Urothelium cell line (cell line): Measurements from ENCODE around the gene ZNF747.
"Not testable (repeated sequence)": the region's sequence is repeated elsewhere in the genome, so short reads cannot be mapped to it uniquely, and the experiment has no call there.

ENCODE experiments used
- DNase-seq: peaks from one replicate; pipeline ENCODE4 v3.0.0; 2011; ENCODE audit warnings: low spot score, mixed read lengths
- FAIRE-seq: peaks from 2 replicates; lab custom pipeline; 2011; peaks lifted over from hg19 to GRCh38; lab: Jason Lieb, UNC

Gene ZNF747

GRCh38 chr16:30535106-30535776 lies 583 bp upstream of the ZNF747 start:
- no peak for DNase-seq
- FAIRE-seq = no peak

DNA sequence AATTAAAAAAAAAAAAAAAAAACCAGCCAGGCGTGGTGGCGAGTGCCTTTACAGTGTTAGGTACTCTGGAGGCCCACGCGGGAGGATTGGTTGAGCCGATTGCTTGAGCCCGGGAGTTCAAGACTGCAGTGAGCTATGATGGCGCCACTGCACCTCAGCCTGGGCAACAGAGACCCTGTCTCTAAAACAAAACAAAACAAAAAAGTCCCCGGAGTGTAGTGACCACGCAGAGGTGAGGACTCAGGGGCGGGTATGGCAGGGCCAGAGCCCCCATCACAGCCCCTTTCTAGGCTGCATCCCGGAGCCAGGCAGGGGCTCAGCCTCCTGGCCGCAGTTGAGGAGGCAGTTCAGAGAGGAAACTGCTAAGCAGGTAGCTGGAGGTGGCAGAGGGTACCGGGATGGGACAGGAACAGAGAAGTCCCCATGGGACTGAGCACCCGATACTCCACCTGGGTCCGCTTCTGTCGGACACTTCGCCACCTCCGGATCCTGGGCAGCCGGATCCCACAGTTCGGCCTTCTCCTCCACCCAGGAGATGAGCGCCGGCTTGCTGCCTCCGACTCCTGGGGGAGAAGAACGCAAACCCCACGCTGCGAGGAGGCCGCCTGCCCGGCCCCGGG lies 800 bp downstream of the ZNF747 start:
- DNase-seq = no peak
- no peak for FAIRE-seq

- no peak for DNase-seq
Observed at GRCh38 chr16:30533146-30533522, 1.5 kb downstream of the ZNF747 start.

GRCh38 chr16:30532285-30533145 lies 2.1 kb downstream of the ZNF747 start:
- FAIRE-seq = no peak
- no peak for DNase-seq

More at GRCh38 chr16:30533146-30533522, 1.5 kb downstream of the ZNF747 start:
- no peak for FAIRE-seq

- DNase-seq (no peak), FAIRE-seq (no peak)
Observed at GRCh38 chr16:30530163-30531037, 4.3 kb downstream of the ZNF747 start.

DNA sequence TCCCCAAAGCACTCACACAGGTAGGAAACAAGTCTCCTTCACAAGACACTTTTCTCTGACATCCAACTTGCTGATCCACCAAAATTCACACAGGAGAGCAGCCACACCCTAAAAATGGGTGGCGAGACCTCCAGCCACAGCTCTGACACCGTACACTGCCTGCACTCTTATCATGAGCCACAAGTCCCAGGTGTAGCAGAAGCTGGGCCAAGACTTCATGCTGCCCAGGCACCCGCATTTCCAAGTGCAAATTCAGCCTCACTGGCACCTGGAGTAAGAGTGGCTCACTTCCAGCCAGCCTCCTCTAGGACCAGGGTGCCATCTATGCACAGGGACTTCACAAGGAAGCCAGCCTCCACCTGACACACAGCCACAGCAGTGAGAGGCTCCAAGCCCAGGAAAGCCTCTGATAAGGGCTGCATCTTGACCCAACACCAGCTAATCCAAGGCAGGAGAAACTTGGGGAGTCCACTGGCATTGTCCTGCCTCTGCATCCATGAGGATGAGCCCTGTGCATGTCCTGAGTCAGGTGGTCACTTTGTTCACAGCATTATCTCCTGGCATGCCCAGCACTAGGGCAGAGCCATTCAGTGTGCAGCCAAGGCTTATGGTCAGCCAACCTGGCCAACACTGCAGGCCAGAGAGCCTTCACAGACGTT lies 5.7 kb downstream of the ZNF747 start:
- FAIRE-seq = no peak
- no peak for DNase-seq

GRCh38 chr16:30527635-30528178 lies 7.0 kb downstream of the ZNF747 start:
- DNase-seq = no peak
- FAIRE-seq = no peak

GRCh38 chr16:30526823-30527634 lies 7.6 kb downstream of the ZNF747 start:
- FAIRE-seq (peak; percentile 40), DNase-seq (peak; percentile 96)

GRCh38 chr16:30526137-30526822 lies 8.4 kb downstream of the ZNF747 start, which contains the start of gene ZNF768:
TSS of gene ZNF768 (minus strand) at chr16:30526566. CDS start at chr16:30526413, 153 bp downstream.
- DNase-seq (peak; percentile 63), FAIRE-seq (no peak)

GRCh38 chr16:30525844-30526136 lies 8.9 kb downstream of the ZNF747 start:
- DNase-seq = no peak
- no peak for FAIRE-seq

DNA sequence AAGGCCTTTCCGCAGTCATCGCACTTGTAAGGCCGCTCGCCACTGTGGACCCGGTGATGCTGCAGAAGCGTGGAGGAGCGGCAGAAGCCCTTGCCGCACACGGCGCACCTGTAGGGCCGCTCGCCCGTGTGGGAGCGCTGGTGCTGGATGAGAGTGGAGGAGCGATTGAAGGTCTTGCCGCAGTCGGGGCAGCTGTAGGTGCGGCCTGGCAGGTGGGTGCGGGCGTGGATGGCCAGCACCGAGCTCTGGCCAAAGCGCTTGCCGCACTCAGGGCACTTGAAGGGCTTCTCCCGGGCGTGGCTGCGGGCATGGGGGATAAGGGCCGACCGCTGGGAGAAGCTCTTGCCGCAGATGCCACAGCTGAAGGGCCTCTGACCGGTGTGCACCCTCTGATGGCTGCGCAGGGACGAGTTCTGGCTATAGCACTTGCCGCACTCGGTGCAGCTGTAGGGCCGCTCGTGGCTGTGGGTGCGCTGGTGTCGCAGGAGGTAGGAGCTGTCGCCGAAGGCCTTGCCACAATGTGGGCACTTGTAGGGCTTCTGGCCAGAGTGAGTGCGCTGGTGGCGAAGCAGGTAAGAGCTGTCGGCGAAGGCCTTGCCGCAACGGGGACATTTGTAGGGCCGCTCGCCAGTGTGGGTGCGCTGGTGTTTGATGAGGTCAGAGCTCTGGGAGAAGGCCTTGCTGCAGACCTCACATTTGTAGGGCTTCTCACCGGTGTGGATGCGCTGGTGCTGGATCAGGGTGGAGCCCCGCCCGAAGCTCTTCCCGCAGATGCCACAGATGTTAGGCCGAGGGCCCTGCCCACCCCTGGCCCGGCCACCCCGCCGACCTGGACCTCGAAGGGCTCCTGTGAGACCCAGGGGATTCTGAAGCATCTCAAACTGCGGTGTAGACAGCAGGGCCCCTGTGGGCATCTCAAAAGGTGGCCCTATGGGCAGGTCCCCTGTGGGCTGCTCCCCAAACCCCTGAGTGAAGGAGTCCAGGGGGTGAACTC lies 9.8 kb downstream of the ZNF747 start:
- FAIRE-seq (no peak), DNase-seq (no peak)

DNA sequence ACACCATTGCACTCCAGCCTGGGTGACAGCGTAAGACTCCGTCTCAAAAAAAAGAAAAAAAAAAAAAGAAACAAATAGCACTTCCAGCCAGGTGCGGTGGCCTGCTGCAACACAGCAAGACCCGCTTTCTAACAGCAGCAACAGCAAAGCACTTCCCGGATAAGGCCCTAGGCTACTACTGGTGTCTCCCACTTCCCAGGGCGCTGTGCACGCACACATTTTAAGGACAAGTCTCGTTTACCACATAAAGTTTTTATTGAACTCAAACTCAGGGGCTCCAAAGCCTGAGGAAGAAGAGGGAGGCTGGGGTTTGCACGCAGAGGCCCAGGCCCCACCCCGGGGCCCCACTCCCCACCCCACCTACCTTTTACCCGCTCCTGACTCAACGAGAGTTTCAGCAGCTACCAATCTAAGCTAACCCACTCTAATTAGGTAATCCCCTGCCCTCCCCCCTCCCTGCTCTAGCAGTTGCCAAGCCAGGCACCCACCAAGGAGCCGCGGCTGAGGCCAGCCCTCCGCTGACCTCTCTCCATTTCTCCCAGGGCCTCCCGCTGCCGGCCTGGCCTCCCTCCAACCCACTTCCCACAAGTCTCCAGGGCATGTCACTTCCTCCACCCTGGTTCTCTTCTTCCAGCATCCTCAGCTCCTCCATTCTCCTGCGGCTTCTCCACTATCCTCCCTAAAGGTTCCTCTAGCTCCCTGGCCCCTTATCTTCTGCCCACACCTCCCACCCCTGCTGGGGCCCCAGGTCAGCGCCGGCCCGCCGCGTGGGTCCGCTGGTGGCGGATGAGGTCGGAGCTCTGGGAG lies 10.7 kb downstream of the ZNF747 start:
- DNase-seq (no peak), FAIRE-seq (no peak)

- FAIRE-seq = not testable (repeated sequence)
Observed at GRCh38 chr16:30522702-30523463, 11.8 kb downstream of the ZNF747 start.

DNA sequence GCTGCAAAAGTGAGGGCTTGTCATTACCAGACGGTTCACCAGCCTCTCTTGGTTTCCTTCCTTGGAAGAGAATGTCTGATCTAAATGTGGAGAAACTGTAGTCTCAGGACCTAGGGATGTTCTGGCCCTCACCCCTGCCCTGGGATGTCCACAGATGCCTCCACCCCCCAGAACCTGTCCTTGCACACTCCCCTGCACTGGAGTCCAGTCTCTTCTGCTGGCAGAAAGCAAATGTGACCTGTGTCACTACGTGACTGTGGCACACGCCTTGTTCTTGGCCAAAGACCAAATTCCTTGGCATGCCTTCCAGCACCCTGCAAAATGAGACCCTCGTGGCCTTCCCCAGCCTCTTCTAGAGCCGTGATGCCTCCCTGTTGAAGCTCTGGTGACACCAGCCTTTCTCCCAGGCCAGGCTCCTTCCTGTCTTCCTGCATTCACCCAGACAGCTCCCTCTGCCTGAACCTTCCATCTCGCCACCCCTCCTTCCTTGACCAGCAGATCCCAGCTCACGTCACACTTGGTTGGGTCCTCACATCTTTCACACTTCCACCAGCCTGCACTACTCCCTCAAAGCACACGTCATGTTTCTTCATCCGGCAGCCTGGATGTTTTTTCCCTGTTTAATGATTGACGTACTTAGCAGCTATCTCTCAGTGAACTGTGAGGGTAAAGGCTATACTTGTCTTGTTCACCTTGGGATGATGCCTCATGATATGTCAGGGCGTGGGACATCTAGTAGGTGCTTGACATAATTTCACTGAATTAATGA lies 12.6 kb downstream of the ZNF747 start:
- DNase-seq (no peak), FAIRE-seq (no peak)

More at GRCh38 chr16:30522702-30523463, 11.8 kb downstream of the ZNF747 start:
- not testable (repeated sequence) for DNase-seq

- FAIRE-seq (no peak), DNase-seq (no peak)
Observed at GRCh38 chr16:30521476-30521872, 13.2 kb downstream of the ZNF747 start.
